ENCODE results near the gene RAB10. TPM values are rescaled to one million over a fixed set of nuclear protein-coding genes. Genes with fewer than 3 reads are reported as not detected.

RAB10 gene
- total and polyA plus RNA-seq, 9 of the 15 experiments (the other 6 are each of a cell fraction or from before 2014, with no cell fraction given) = 25.1 to 214 (median 157) TPM

GRCh38 chr2:26172189-26172870 lies 138.4 kb downstream of the RAB10 start:
- peak; percentile 41 to 80 (median 66) for DNase-seq (ENCODE audit: extremely low read depth in 1 of 4, low spot score in 3 of 4)
- 63% methylated on average over 18 of the region's 56 CpGs for WGBS (ENCODE audit: insufficient coverage, low coverage, missing lambda C conversion rate)
- peak overlapping the region in 1 of 2 experiments; percentile 79; a peak in 2 of 4 replicates for H3K9ac ChIP-seq (ENCODE audit: insufficient read depth in 1 of 2, low read depth in 2 of 2, low read length in 2 of 2)
- no peaks in the 10 kb centered on the region for H3K9me3 ChIP-seq (replicated peaks; ENCODE audit: control insufficient read depth, insufficient read depth, low read depth, low read length)
- H3K79me2 ChIP-seq (ENCODE audit: control insufficient read depth, insufficient read depth, low read length) = no peaks in the 10 kb centered on the region
- ChIA-PET POLR2A (interaction anchor here (1.0 kb wide), 1 partner anchor 19 kb away, joined by 4 read pairs; no protein-coding TSS in a partner anchor), CTCF (ENCODE audit: low intra/inter-chr PET ratio) (interaction anchor here (1.2 kb wide), 1 partner anchor 12 kb away, joined by 4 read pairs; no protein-coding TSS in a partner anchor)
- peak; percentile 12 for ATAC-seq
- peak overlapping the region; percentile 46 for H3K4me2 ChIP-seq (ENCODE audit: insufficient read depth, low read length)
- H3K9me1 ChIP-seq (ENCODE audit: control insufficient read depth, insufficient read depth, low read length) = no peaks in the 10 kb centered on the region
- H4K20me1 ChIP-seq (replicated peaks; ENCODE audit: control insufficient read depth, insufficient read depth, low read length) = no peaks in the 10 kb centered on the region
- H3K4me1 ChIP-seq (replicated peaks in 1 of 2; ENCODE audit: control insufficient read depth in 2 of 2, insufficient read depth in 2 of 2, low read length in 2 of 2) = peaks cover 0 to 43% of the 10 kb centered on the region in 2 experiments; a peak in 2 of 5 replicates
- intact Hi-C loops (cut with micrococcal nuclease) (loop anchor here (5.0 kb wide), 1 partner anchor 295 kb away; no protein-coding TSS in a partner anchor), in situ Hi-C loops (cut with MboI) (no loop called here)
- no peaks in the 10 kb centered on the region for H3K27me3 ChIP-seq (ENCODE audit: control insufficient read depth in 2 of 2, insufficient read depth in 2 of 2, low read length in 2 of 2)
- BruUV-seq (replicated peaks) = no TSS peak
- no peaks in the 10 kb centered on the region for H3K36me3 ChIP-seq (ENCODE audit: control insufficient read depth, insufficient read depth, low read length)
- peak overlapping the region; percentile 24 for H3K4me3 ChIP-seq
- FAIRE-seq = no peak
- no peak overlapping the region for H3K27ac ChIP-seq (ENCODE audit: extremely low read depth, low read depth, low read length)
- H2AFZ ChIP-seq (ENCODE audit: low read depth, low read length) = peak overlapping the region; percentile 66; the same call in 1 of the 2 replicates
- peak; percentile 83 for TF ChIP-seq RBM25 (IDR thresholded peaks at IDR 0.05; ENCODE audit: low read depth, low read length, severe bottlenecking)
- TF ChIP-seq ZBTB33 (CRISPR knock-in tag; IDR thresholded peaks at IDR 0.05) = peak; percentile 95
- TF ChIP-seq, protein P1, sequence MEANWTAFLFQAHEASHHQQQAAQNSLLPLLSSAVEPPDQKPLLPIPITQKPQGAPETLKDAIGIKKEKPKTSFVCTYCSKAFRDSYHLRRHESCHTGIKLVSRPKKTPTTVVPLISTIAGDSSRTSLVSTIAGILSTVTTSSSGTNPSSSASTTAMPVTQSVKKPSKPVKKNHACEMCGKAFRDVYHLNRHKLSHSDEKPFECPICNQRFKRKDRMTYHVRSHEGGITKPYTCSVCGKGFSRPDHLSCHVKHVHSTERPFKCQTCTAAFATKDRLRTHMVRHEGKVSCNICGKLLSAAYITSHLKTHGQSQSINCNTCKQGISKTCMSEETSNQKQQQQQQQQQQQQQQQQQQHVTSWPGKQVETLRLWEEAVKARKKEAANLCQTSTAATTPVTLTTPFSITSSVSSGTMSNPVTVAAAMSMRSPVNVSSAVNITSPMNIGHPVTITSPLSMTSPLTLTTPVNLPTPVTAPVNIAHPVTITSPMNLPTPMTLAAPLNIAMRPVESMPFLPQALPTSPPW (CRISPR knock-in tag; IDR thresholded peaks at IDR 0.05) = no peak; the same call in 1 of the 2 replicates
- no peak for TF ChIP-seq HDAC1 (IDR thresholded peaks at IDR 0.05)
- no peak for TF ChIP-seq POLR2A (conservative IDR thresholded peaks at IDR 0.05)
- TF ChIP-seq MTA1 (IDR thresholded peaks at IDR 0.05; ENCODE audit: borderline replicate concordance) = no peak
- peak; percentile 43; the same call in 1 of the 2 replicates for TF ChIP-seq ZBTB7A (IDR thresholded peaks at IDR 0.05; ENCODE audit: borderline replicate concordance, control insufficient read depth, low read depth, low read length)
- TF ChIP-seq, protein P2, sequence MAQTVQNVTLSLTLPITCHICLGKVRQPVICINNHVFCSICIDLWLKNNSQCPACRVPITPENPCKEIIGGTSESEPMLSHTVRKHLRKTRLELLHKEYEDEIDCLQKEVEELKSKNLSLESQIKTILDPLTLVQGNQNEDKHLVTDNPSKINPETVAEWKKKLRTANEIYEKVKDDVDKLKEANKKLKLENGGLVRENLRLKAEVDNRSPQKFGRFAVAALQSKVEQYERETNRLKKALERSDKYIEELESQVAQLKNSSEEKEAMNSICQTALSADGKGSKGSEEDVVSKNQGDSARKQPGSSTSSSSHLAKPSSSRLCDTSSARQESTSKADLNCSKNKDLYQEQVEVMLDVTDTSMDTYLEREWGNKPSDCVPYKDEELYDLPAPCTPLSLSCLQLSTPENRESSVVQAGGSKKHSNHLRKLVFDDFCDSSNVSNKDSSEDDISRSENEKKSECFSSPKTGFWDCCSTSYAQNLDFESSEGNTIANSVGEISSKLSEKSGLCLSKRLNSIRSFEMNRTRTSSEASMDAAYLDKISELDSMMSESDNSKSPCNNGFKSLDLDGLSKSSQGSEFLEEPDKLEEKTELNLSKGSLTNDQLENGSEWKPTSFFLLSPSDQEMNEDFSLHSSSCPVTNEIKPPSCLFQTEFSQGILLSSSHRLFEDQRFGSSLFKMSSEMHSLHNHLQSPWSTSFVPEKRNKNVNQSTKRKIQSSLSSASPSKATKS (CRISPR knock-in tag; IDR thresholded peaks at IDR 0.05) = no peak
- TF ChIP-seq ZNF3 (CRISPR knock-in tag; IDR thresholded peaks at IDR 0.05) = no peak
- TF ChIP-seq ESRRA (IDR thresholded peaks at IDR 0.05; ENCODE audit: borderline replicate concordance, low read depth) = peak; percentile 88
- TF ChIP-seq ZNF121 (CRISPR knock-in tag; conservative IDR thresholded peaks at IDR 0.05) = no peak
- TF ChIP-seq PML (IDR thresholded peaks at IDR 0.05; ENCODE audit: low read length) = no peak
- TF ChIP-seq THRAP3 (IDR thresholded peaks at IDR 0.05; ENCODE audit: borderline replicate concordance) = no peak
- TF ChIP-seq FIP1L1 (IDR thresholded peaks at IDR 0.05; ENCODE audit: low read depth, low read length, poor library complexity, severe bottlenecking) = no peak
